Measurements from ENCODE around the gene VIM. TPM values are rescaled to one million over a fixed set of nuclear protein-coding genes. Genes with fewer than 3 reads are reported as not detected.

Gene VIM
- total RNA-seq, 2 experiments from 2014 or later: 590 to 602 TPM

DNA sequence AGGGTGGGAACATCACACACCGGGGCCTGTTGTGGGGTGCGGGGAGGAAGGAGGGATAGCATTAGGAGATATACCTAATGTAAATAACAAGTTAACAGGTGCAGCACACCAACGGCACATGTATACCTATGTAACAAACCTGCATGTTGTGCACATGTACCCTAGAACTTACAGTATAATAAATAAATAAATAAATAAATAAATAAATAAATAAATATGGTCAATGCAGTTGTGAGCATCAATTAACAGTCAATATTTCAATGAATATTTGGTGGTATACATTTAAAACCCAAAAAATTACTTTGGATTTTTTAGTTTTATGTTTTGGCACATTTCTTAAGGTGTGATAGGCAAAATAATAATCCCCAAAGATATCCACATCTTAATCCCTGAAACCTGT, 42.2 kb upstream of the VIM start:
- ChIA-PET CTCF (no interaction called here), POLR2A (no interaction called here)
- H3K27ac Mint-ChIP-seq: no peak overlapping the region
- ATAC-seq (no peak), DNase-seq (no peak)
- no peaks in the 10 kb centered on the region for H3K27me3 Mint-ChIP-seq
- H3K4me3 Mint-ChIP-seq: no peak overlapping the region
- no peaks in the 10 kb centered on the region for H3K36me3 Mint-ChIP-seq (ENCODE audit: low read depth)
- TF ChIP-seq, protein P1, sequence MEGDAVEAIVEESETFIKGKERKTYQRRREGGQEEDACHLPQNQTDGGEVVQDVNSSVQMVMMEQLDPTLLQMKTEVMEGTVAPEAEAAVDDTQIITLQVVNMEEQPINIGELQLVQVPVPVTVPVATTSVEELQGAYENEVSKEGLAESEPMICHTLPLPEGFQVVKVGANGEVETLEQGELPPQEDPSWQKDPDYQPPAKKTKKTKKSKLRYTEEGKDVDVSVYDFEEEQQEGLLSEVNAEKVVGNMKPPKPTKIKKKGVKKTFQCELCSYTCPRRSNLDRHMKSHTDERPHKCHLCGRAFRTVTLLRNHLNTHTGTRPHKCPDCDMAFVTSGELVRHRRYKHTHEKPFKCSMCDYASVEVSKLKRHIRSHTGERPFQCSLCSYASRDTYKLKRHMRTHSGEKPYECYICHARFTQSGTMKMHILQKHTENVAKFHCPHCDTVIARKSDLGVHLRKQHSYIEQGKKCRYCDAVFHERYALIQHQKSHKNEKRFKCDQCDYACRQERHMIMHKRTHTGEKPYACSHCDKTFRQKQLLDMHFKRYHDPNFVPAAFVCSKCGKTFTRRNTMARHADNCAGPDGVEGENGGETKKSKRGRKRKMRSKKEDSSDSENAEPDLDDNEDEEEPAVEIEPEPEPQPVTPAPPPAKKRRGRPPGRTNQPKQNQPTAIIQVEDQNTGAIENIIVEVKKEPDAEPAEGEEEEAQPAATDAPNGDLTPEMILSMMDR (IDR thresholded peaks at IDR 0.05): no peak
- H3K4me1 Mint-ChIP-seq (ENCODE audit: low read depth): peaks cover 7% of the 10 kb centered on the region
- intact Hi-C loops (cut with micrococcal nuclease): no loop called here
- no peaks in the 10 kb centered on the region for H3K9me3 Mint-ChIP-seq

DNA sequence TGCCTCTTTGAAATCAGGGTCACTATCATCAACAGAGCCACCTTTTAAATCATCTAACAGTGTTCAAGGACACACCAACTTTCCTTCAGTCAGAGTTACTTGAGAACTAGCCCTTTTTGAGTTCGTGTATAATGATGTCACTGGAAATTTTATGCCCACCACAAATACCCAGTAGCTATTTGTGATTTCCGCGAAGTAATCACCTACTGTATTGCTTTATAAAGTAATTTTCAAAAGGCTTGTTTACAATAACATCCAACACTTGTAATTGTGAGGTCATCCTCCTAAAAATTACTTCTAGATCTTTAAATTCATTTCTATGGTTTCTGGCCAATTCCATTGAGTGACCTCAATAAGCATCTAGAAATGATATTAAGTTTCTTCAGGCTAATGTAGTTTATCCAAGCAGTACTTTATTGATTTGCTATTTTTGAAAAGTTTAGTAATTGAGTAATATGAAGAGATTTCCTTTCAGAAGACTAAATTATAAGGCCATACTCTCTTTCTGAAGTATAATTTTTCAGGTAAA, 39.3 kb upstream of the VIM start:
- no peak overlapping the region for H3K27ac Mint-ChIP-seq
- no peak for ATAC-seq
- ChIA-PET POLR2A (no interaction called here), CTCF (no interaction called here)
- H3K36me3 Mint-ChIP-seq (ENCODE audit: low read depth): no peaks in the 10 kb centered on the region
- H3K9me3 Mint-ChIP-seq: no peaks in the 10 kb centered on the region
- TF ChIP-seq, protein P1 (IDR thresholded peaks at IDR 0.05): no peak
- DNase-seq: no peak
- no peak overlapping the region for H3K4me3 Mint-ChIP-seq
- intact Hi-C loops (cut with micrococcal nuclease): no loop called here
- H3K27me3 Mint-ChIP-seq: no peaks in the 10 kb centered on the region
- H3K4me1 Mint-ChIP-seq (ENCODE audit: low read depth): peaks cover 7% of the 10 kb centered on the region

DNA sequence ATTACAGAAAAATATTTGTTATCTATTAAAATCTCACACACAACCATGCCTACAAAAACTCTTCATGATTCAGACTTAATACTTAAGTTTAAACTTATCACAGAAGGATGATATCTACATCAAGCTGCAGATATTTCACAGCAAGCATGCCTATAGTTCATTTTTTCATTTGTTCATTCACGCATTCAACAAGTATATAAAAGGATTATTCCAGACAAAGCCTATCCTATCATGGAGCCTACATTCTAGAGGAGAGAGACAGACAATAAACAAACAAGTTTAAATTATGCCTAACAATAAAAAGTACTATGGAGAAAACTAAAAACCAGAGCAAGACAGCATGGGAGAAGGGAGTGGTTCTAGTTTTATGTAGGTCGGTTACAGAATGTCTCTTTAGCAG, 37.4 kb upstream of the VIM start:
- H3K36me3 Mint-ChIP-seq (ENCODE audit: low read depth): no peaks in the 10 kb centered on the region
- H3K27me3 Mint-ChIP-seq: no peaks in the 10 kb centered on the region
- ATAC-seq (no peak), DNase-seq (no peak)
- CTCF ChIA-PET: interaction anchor here (0.6 kb wide), 1 partner anchor 161 kb away, joined by 3 read pairs; no protein-coding TSS in a partner anchor
- H3K9me3 Mint-ChIP-seq: no peaks in the 10 kb centered on the region
- TF ChIP-seq, protein P1 (IDR thresholded peaks at IDR 0.05): no peak
- H3K27ac Mint-ChIP-seq: no peak overlapping the region
- peaks cover 7% of the 10 kb centered on the region for H3K4me1 Mint-ChIP-seq (ENCODE audit: low read depth)
- no peak overlapping the region for H3K4me3 Mint-ChIP-seq
- intact Hi-C loops (cut with micrococcal nuclease): no loop called here
- POLR2A ChIA-PET: no interaction called here

DNA sequence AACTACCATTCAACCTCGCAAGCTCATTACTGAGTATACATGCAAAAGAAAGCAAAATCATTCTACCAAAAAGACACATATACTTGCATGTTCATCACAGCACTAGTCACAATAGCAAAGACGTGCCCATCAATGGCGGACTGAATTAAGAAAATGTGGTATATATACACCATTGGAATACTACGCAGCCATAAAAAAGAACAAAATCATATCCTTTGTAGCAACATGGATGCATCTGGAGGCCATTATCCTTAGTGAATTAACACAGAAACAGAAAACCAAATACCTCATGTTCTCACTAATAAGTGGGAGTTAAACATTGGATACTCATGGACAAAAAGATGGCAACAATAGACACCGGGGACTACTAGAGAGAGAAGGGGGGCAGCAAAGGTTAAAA, 33.0 kb upstream of the VIM start:
- H3K27ac Mint-ChIP-seq: no peak overlapping the region
- DNase-seq: no peak
- CTCF ChIA-PET: no interaction called here
- intact Hi-C loops (cut with micrococcal nuclease): no loop called here
- TF ChIP-seq, protein P1 (IDR thresholded peaks at IDR 0.05): no peak
- ATAC-seq: no peak
- no peaks in the 10 kb centered on the region for H3K27me3 Mint-ChIP-seq
- peaks cover 14% of the 10 kb centered on the region for H3K4me1 Mint-ChIP-seq (ENCODE audit: low read depth)
- H3K9me3 Mint-ChIP-seq: no peaks in the 10 kb centered on the region
- H3K4me3 Mint-ChIP-seq: no peak overlapping the region
- POLR2A ChIA-PET: no interaction called here
- no peaks in the 10 kb centered on the region for H3K36me3 Mint-ChIP-seq (ENCODE audit: low read depth)

DNA sequence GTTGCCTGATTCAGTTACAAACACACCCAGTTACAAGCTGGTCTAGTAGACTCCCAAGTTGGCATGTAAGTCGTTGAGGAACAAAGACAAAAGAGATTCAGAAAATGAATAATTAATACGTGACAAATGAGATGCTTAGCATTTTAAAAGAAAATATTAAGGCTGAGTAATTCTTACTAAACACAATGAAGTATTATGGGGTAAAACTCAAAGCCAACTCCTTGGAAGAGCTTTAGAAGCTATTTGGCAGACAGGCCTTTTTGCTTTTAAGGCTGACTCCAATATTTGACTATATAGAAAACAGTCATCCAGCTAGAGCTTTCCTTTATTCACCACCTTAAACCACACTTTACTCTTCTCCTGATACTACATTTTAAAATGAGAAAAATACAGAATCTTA, 32.0 kb upstream of the VIM start:
- H3K4me1 Mint-ChIP-seq (ENCODE audit: low read depth): peaks cover 18% of the 10 kb centered on the region
- ChIA-PET CTCF (interaction anchor here (1.5 kb wide), 1 partner anchor 35 kb away, joined by 3 read pairs; no protein-coding TSS in a partner anchor), POLR2A (interaction anchor here (1.2 kb wide), 1 partner anchor 14 kb away, joined by 3 read pairs; no protein-coding TSS in a partner anchor)
- intact Hi-C loops (cut with micrococcal nuclease): no loop called here
- no peaks in the 10 kb centered on the region for H3K36me3 Mint-ChIP-seq (ENCODE audit: low read depth)
- ATAC-seq (no peak), DNase-seq (no peak)
- TF ChIP-seq, protein P1 (IDR thresholded peaks at IDR 0.05): no peak
- no peaks in the 10 kb centered on the region for H3K9me3 Mint-ChIP-seq
- H3K4me3 Mint-ChIP-seq: no peak overlapping the region
- H3K27ac Mint-ChIP-seq: no peak overlapping the region
- no peaks in the 10 kb centered on the region for H3K27me3 Mint-ChIP-seq

Measured in activated CD8-positive, alpha-beta T cell treated with anti-CD3 and anti-CD28 coated beads for 36 hours (primary cell).